Superior temporal gyrus (tissue), 1 donor: ENCODE measurements around the gene MEF2D.

Source experiments
- DNase-seq: peaks from one replicate; pipeline ENCODE4 v3.0.0-alpha.2; 2016; ENCODE audit errors: extremely low spot score

The MEF2D gene

GRCh38 chr1:156428746-156429288 lies 71.8 kb downstream of the MEF2D start:
- no peak for DNase-seq

- DNase-seq: no peak
Measured at GRCh38 chr1:156427957-156428356, 72.6 kb downstream of the MEF2D start.

- no peak for DNase-seq
Measured at GRCh38 chr1:156425943-156426342, 74.6 kb downstream of the MEF2D start.

GRCh38 chr1:156424806-156425432 lies 75.7 kb downstream of the MEF2D start:
- no peak for DNase-seq

- DNase-seq: no peak
Measured at GRCh38 chr1:156423422-156424352, 76.9 kb downstream of the MEF2D start.

GRCh38 chr1:156422602-156423091 lies 77.9 kb downstream of the MEF2D start:
- no peak for DNase-seq

- no peak for DNase-seq
Measured at GRCh38 chr1:156421939-156422601, 78.5 kb downstream of the MEF2D start.

- DNase-seq: peak; percentile 95
Measured at GRCh38 chr1:156421062-156421938, 79.3 kb downstream of the MEF2D start.

- no peak for DNase-seq
Measured at GRCh38 chr1:156420205-156421061, 80.1 kb downstream of the MEF2D start.

GRCh38 chr1:156419854-156420204 lies 80.7 kb downstream of the MEF2D start:
- no peak for DNase-seq

GRCh38 chr1:156418416-156419070 lies 82.0 kb downstream of the MEF2D start:
- no peak for DNase-seq

GRCh38 chr1:156417401-156418020 lies 83.1 kb downstream of the MEF2D start:
- no peak for DNase-seq

GRCh38 chr1:156416993-156417392 lies 83.6 kb downstream of the MEF2D start:
- DNase-seq: no peak

- DNase-seq: no peak
Measured at GRCh38 chr1:156414461-156415064, 86.0 kb downstream of the MEF2D start.
